ENCODE data around the gene ASGR2.
"Not testable (repeated sequence)": the region's sequence is repeated elsewhere in the genome, so short reads cannot be mapped to it uniquely, and the experiment has no call there.

The ASGR2 gene

DNA sequence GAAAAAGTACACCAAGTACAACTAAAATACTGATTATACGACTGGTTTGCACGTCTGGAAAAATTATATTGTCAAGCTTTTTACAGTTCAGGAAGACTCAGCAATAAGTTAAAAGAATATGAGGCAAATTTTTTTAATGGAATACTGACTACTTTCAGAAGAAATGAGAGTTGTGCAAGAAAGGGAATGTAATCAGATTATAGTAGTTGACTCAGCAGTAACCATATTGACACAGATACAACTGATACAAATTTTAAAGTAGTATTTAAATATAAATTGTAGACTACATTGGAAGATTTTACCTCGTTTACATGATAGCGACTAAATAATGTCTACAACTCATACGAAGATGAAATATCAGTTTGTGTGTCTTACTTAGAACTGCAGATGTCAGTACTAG lies 16.7 kb downstream of the ASGR2 start:
- DNase-seq: no peak

DNA sequence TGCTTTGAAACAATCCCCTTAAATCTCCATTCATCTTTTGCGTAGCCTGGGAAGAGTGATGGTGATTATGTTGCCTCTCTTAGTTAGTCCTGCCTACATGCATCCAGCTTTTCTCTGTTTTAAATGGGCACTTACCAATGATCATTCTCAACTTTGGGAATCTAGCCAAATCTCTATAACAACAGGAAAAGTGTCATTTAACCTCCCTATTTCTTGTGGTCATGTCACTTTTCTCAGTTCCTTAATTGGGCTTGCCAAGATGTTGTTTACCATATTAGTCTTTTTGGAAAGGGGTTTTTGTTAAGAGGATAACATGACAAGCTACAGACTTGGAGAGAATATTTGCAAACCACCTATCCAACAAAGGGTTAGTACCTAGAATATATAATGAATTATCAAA lies 19.0 kb downstream of the ASGR2 start:
- DNase-seq: peak; percentile 34

DNA sequence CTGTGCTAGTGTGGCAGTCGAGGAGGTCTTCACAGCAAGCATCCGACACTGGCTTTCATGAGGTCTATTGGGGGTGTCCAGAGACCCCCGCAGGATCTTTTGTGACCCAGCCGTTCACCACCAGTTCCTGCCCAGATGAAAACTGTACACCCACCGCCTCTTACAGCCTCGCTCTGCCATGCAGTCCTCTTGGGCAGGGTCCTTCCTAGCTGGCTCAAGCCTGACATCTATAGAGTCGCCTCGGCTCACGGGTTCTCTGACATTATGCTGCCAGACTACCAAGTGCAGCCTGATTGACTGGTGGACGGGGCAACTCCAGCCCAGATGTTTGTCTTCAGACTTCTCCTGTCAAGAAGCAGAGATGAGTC lies 20.0 kb downstream of the ASGR2 start:
- no peak for DNase-seq

DNA sequence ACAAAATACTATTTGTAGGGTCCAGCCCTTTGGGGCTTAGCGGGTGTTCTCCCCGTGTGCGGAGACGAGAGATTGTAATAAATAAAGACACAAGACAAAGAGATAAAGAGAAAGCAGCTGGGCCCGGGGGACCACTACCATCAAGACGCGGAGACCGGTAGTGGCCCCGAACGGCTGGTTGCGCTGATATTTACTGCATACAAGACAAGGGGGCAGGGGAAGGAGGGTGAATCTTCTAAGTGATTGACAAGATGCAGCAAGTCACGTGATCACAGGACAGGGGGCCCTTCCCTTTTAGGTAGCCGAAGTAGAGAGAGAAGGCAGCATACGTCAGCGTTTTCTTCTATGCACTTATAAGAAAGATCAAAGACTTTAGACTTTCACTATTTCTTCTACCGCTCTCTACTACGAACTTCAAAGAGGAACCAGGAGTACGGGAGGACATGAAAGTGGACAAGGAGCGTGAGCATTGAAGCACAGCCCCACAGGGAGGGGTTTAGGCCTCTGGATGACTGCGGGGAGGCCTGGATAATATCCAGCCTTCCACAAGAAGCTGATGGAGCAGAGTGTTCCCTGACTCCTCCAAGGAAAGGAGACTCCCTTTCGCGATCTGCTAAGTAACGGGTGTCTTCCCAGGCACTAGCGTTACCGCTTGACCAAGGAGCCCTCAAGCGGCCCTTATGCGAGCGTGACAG lies 23.2 kb downstream of the ASGR2 start:
- DNase-seq: not testable (repeated sequence)

DNA sequence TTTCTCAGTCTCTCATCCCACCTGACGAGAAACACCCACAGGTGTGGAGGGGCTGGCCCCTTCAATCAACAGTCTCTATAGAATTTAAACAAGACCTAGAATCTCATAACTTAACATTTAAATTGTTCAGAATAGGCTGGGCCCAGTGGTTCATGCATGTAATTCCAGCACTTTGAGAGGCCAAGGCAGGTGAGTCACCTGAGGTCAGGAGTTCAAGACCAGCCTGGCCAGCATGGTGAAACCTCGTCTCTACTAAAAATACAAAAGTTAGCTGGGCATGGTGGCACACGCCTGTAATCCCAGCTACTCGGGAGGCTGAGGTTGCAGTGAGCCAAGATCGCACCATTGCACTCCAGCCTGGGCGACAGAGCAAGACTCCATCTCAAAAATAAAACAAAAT lies 25.1 kb downstream of the ASGR2 start:
- DNase-seq: not testable (repeated sequence)

DNA sequence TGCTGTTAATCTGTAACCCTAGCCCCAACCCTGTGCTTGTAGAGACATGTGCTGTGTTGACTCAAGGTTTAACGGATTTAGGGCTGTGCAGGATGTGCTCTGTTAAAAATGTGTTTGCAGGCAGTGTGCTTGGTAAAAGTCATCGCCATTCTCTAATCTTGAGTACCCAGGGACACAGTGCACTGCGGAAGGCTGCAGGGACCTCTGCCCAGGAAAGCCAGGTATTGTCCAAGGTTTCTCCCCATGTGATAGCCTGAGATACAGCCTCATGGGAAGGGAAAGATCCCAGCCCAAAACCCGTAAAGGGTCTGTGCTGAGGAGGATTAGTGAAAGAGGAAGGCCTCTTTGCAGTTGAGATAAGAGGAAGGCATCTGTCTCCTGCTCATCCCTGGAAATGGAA lies 26.2 kb downstream of the ASGR2 start:
- not testable (repeated sequence) for DNase-seq

DNA sequence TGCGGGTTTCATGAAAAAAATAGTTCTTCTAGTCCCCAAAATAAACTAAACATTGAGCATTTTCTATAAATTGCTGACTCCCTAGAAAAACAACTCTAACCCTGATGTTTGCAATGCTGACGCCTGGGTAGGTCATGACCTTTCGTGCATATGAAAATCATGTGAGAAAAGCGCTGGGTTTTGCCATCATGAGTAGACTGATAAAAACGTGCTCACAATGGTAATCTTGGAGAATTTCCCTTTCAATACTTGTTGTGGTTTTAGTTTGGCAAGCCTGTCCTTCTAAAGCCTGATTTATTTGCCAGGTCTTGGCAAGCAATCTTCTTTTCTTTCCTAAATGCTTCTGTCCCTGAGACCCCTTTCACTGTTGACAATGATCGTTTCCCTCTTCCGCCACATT lies 30.5 kb downstream of the ASGR2 start:
- peak; percentile 36 for DNase-seq

DNA sequence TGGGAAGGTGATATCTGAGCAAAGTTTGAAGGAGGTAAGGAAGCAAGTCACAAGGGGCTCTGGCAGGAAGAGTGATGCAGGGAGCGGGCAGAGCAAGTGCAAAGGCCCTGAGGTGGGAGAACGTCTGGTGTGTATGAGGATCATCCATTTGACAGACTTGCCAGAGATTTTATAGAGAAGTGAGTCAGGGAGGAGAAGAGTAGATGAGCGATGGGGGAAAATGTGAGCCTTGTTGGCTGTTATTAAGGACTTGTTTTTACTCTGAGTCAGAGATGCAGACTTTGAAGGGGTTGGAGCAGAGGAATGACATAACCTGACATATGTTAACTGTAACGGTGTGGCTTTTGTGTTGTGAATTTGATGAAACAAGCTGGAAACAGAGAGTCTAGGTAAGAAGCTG lies 31.0 kb downstream of the ASGR2 start:
- DNase-seq: no peak

DNA sequence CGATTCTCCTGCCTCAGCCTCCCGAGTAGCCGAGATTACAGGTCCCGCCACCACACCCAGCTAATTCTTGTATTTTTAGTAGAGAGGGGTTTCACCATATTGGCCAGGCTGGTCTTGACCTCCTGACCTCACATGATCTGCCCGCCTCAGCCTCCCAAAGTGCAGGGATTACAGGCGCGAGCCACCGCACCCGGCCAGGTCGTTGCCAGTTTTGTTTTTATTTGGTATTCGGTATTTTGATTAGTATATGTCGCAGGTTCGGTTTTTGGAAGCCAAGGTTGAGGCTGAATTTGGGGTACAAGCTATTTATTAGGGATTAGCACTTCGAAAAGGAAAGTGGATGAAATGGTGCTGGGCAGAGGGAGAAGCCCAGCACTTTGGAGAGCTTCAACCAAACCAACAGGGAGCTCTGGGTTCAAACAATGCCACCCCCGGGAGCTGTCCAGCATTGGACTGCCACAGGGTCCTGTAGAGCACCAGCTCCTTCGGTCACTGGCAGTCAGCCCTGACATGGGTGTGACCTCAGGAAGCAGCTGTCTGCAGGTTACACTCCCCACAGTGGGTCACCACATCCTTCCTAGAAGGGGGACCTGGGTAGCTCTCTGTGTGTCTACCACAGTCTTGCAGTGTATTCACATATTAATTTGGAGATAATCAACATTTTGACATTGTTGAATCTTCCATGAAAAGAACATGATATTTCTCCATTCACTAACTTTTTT lies 33.1 kb downstream of the ASGR2 start:
- peak; percentile 56 for DNase-seq

DNA sequence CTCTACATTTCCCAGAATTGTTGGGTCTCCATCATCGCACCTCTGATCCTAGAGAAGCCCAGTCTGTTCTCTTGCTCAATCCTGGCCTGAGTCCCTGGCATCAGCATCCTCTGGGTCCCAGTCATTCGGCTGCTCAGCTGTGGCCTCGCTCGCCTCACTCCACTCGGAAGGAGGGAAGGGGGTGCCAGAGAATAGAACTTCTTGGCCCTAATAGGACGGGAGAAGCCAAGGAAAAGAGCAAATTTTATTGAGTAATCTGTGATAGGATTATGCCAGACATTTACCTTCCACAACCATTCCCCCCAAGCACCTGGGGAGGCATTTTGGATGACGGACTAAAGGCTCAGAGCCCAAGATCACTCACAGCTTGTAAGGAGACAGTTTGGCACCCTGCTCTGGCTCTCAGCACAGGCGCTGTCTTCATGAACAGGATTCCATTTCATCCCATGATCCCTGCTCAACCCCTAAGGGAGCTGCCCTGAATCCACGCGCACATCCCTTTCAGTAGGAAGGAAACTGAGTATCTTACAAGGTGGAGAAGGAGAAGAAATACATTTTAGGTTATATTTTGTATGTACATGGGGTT lies 34.1 kb downstream of the ASGR2 start:
- no peak for DNase-seq

DNA sequence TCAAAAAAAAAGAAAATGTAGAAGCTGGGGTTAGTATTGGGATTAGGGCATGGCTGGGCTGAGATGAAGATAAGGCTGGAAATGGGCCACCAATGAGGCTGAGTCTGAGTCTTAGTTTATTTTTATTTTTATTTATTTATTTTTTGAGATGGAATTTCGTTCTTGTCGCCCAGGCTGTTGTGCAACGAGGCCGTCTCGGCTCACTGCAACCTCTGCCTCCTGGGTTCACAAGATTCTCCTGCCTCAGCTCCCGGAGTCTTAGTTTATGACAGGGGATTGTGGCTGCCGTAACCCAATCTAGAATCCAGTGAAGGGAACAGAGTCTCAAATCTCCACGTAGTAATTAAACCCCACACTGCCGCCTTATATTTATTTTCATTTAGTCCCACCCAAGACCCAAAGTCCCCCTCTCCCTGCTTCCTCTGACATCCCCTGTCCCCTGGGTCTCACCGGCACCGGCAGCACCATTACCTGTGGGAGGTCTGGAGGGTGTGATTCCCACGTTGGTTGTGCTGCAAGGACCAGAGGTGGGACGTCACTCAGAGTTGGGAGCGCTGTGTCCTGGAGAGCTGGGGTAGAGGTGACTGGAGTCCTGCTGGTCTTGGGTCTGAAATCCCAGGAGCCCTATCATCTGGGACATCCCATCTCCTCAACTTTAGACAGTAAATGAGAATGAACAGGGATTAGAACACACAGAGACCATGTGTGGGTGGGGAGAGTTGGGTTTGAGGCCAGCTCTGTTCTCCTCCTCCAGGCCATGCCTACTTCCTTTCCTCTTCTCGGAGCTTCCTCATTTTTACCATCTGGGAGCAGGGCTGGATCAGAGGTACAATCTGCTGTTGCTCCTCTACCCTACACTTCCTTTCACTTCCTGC lies 34.8 kb downstream of the ASGR2 start, which contains the start of gene CLEC10A:
TSS of gene CLEC10A (minus strand) at position 671 of the 875 bp plus-strand sequence. CDS start 1,439 bp downstream, outside the sequence.
- DNase-seq: no peak

DNA sequence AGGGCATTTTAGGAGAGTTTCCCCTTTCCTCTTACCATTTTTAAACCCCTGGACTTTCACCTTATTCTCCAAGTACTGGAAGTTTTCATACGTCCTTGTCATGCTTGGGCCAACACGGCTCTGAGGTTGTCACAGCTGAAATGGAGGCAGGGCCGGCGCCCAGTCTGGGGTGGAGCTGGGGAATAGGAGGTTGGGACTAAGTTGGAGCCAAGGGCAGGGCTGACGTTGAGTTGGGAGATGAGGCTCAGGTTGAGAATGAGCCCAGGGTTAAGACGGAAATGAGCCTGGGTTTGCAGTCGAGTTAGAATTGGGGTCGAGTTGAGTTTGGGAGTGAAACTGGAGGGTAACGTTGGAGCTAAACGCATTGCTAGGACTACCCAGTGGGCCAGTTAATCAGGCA lies 35.9 kb downstream of the ASGR2 start:
- DNase-seq: no peak

DNA sequence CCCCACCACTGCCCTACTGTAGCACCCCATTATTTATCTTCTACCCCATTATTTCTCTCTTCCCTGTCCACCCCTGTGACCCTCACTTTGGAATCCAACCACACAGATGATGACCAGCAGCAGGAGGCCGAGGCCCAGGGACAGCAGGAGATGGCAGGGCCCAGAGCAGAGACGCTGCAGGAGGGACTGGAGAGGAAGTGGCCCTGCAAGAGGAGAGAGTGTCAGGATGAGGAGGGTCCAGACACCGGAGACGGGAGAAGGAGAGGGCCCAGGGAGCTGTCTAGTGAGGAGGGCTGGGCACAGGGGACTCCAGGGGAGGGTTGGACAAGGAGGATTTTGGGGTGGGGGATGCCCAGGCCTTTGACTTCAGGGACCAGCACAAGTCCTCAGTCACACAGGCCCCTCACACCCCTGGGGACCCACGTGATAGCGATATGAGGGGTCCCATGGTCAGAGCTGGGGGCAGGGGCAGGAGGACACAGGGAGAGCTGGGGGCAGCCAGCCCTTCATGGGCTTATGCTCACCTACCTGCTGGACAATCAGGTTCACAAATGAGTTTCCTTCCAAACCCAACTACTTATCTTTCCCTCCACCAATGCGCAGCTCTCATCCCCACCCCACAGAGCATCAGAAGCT lies 36.6 kb downstream of the ASGR2 start:
- no peak for DNase-seq

DNA sequence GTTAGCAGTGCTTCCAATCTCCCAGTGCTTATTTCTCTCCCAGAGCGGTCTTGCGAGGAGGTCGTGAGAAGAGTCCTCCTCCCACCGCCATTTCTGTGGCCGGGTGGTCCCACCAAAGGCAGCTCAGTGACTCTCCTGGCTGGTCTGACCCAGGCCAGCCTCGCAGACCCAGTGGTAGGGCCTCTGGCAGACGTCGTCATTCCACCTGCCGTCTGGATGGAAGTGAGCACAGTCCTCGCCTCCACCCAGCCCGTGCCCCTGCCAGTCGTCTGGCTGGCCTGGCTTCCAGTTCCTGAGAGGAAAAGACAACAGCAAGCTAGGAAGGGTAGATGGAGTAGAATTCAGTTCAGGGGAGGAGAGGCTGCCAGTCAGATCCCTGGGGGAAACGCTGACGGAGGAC lies 39.7 kb downstream of the ASGR2 start:
- DNase-seq: no peak

DNA sequence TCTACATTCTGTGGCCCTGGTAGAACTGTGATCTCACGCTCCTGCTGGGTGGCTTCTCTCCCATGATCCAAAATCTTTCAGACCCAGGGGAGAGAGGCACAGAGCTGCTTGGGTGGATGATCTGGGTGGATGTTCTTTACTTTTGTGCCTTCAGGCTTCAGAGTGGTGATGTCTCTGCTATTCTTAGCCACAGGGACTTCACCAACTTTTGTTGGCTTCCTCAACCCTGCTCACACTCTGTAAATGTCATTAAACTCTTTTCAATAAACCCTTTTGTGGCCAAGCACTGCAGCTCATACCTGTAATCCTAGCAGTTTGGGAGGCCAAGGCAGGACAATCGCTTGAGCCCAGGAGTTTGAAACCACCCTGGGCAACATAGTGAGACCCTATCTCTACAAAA lies 42.2 kb downstream of the ASGR2 start:
- DNase-seq: no peak

DNA sequence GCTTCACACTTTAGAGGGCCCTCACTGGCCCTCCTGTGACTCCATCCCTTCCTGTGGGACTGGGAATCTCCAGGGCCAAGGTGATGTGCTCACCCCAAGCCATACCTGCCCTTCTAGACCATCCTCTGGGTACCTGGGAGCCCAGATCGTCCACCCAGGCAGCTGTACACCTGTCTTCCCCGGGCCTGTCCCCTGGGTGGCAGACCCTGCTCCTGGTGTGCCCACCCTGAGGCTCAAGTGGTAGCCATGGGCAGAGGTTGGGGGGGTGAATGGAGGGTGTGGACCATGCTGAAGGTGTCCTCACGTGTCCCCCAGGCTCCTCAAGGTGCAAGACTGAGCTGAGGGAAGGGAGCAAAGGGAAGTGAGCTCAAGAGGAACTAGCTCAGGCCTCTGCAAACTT lies 43.9 kb downstream of the ASGR2 start:
- no peak for DNase-seq

DNA sequence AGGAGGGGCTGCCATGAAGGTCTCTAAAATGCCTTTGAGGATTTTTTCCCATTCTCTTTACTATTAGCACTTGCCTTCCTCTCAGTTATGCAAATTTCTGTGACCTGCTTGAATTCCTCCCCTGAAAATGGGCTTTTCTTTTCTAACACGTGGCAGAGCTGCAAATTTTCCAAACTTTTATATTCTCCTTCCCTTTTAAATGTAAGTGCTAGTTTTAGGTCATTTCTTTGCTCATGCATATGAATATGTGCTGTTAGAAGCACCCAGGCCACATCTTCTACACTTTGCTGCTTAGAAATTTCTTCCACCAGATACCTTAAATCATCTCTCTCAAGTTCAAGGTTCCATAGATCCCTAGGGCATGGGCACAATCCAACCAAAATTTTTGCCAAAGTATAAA lies 46.4 kb downstream of the ASGR2 start:
- DNase-seq: no peak

DNA sequence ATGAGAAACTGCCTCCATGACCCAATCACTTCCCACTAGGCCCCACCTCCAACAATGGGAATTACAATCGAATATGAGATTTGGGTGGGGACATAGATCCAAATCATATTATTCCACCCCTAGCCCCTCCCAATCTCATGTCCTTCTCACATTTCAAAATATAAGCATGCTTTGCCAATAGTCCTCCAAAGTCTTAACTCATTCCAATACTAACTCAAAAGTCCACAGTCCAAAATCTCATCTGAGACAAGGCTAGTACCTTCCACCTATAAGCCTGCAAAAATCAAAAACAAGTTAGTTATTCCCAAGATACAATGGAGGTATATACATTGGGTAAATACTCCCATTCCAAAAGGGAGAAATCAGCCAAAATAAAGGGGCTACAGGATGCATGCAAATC lies 47.4 kb downstream of the ASGR2 start:
- DNase-seq: no peak

DNA sequence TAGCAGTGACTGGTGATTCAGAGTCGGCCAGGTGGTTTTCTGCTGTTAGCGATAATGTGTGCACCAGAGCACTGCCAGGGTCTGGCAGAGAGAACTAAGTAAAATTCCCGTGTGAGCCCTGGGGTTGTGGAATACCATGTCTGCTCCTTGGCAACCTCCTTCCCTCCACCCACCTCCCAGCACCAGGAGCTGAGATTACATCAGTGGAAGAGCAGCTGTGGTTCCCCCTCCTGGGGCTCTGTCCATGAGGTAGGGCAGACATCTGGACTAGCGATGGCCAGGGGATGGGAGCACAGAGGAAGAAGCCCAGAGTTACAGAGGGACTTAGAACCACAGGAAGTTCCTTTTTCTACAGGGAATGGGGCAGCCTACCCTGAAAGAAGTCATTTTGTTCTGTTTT lies 50.4 kb downstream of the ASGR2 start:
- no peak for DNase-seq

DNA sequence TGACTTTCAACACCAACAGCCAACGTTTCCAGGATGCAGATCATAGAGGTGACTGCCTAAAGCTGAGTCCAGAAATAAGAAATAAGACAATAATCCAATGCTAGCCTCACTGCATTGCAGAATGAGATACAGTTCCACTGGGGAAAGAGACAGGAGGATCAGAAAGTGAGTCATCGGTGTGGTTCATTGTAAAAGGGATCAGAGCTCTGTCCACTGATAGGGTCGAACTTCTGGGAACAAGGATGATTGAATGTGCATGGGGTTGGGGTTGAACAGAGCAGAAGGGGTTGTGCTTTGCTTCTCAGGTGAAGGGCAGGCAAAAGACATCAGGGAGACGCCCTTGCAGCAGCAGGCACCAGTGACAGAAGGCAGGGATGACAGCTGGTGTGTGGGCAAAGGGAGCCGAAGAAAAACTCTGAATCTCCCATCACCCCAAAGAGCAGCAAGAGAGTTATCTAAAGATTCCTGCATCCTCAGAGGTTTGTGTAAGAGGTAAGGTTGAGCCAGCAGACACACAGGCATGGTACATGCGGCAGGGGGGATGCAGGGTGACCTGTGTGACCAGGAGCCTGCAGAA lies 51.0 kb downstream of the ASGR2 start:
- no peak for DNase-seq

DNA sequence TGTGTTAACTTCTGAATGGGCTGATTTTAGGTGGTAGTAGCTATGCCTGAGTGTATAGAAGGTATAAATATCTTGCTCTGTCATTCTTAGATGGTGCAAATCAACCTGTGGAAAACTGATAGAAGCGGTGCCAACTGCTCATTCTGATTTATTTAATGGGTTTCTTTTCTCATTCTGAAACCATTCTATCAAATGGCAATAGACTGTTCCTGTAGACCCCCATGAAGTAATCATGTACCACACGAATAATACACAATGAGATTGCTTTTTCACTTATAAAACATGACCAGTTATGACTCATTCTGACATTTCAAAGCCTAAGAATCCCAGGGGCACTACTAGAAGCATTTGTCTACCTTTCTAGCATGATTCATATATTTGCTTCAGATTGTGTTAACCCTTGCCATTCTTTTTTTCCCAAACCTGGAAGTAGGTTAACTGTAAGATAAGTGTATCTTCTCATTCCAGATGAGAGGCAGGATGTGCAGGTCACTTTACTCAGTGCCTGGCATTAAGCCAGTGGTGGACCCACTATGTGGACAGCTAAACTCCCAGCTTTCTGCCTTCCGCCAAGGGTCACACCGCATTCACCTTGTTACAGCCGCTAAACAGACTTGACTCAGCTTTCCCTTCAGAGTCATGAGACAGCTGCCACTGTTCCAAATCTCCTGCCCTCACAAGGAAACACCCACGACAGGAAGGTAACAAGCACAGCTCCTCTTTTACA lies 54.3 kb downstream of the ASGR2 start:
- no peak for DNase-seq

Measured in hematopoietic multipotent progenitor cell treated with erythropoietin and hydrocortisone succinate and interleukin-3 and kit ligand, for 6 days (in vitro differentiated cells).